Transverse colon (tissue), 4 donors: ENCODE results near the gene SAMM50. TPM values are rescaled to one million over a fixed set of nuclear protein-coding genes. Genes with fewer than 3 reads are reported as not detected.

ENCODE experiments used
- DNase-seq: peaks from one replicate; pipeline ENCODE4 v3.0.0-alpha.2; 2019
- H3K27ac ChIP-seq, 4 donors: fragments of 200-600 bp; sonication (generic); 2 replicates each; pipeline ENCODE4 v1.5.1; 2016 to 2018; ENCODE audit warnings: inconsistent platforms in 4 of 4
- H3K27me3 ChIP-seq: fragments of 200-600 bp; sonication (generic); 2 replicates; pipeline ENCODE4 v1.5.1; 2017; ENCODE audit warnings: inconsistent platforms
- H3K36me3 ChIP-seq, 4 donors: fragments of 200-600 bp; sonication (generic); 2 replicates each; pipeline ENCODE4 v1.5.1; 2017 to 2019; ENCODE audit warnings: inconsistent platforms in 4 of 4
- H3K4me1 ChIP-seq, 4 donors: fragments of 200-600 bp; sonication (generic); 2 replicates each; pipeline ENCODE4 v1.5.1; 2017 to 2020; ENCODE audit warnings: inconsistent platforms in 4 of 4
- H3K4me3 ChIP-seq, 4 donors: fragments of 200-600 bp; sonication (generic); 1 replicate in 1 of 4; 2 replicates in 3 of 4; pipeline versions ENCODE4 v1.5.1 to v1.6.1; 2017 to 2019; ENCODE audit warnings: inconsistent platforms in 4 of 4
- H3K9me3 ChIP-seq, 2 donors: fragments of 200-600 bp; sonication (generic); 2 replicates each; pipeline ENCODE4 v1.5.1; 2017 to 2019; ENCODE audit warnings: inconsistent platforms in 2 of 2
- CTCF ChIP-seq, 5 experiments: fragments of 200-600 bp in 3 of 5; fragments of 450-650 bp in 2 of 5; sonication (generic) in 3 of 5; IDR thresholded peaks; 1 replicate in 2 of 5; 2 replicates in 3 of 5; pipeline ENCODE4 v1.5.1; 2016 to 2017; ENCODE audit warnings: antibody characterized with exemption in 5 of 5, inconsistent platforms in 3 of 5, mild to moderate bottlenecking in 2 of 5, moderate library complexity in 1 of 5
- EP300 ChIP-seq: sonication (generic); formaldehyde crosslinking; IDR thresholded peaks from one replicate; pipeline ENCODE4 v1.6.1; 2017; ENCODE audit warnings: antibody characterized with exemption, low read depth
- POLR2A ChIP-seq: fragments of 450-650 bp; IDR thresholded peaks from one replicate; pipeline ENCODE4 v1.6.1; 2016; ENCODE audit warnings: antibody characterized with exemption, mild to moderate bottlenecking, moderate library complexity
- POLR2AphosphoS5 ChIP-seq, 3 donors: sonication (generic); formaldehyde crosslinking; IDR thresholded peaks; one replicate each; pipeline ENCODE4 v1.6.1; 2016; ENCODE audit warnings: antibody characterized with exemption in 3 of 3
- WGBS, 2 donors: methylation state at CpG; one replicate each; pipeline ENCODE4 v1.1.5; 2018; ENCODE audit warnings: low coverage in 1 of 2; 5-methylcytosine and 5-hydroxymethylcytosine counted together
- in situ Hi-C, 4 donors: fragments of 200-750 bp; cut with MboI; loops; one replicate each; pipeline versions ENCODE4 v1.15.0 to v1.15.1; 2017; ENCODE audit warnings: low sequenced_read_pairs in 3 of 4, low pct_ligation_motif_present in 1 of 4, low pct_unique_long_range_greater_than_20kb in 1 of 4
- intact Hi-C: fragments of 100-400 bp; cut with DNase I; formaldehyde crosslinking; loops from one replicate; pipeline ENCODE4 v1.15.1; 2023; ENCODE audit warnings: low total_unique reads
- total RNA-seq, 4 donors: library from RNA; depleted of rRNA; stranded (reverse); fragments of >200 nt; gene quantifications; one replicate each; pipeline ENCODE4 v1.1.0, GENCODE V29; 2016

Gene SAMM50
- total RNA-seq, 4 donors from 2014 or later: 9.0 to 82.6 (median 33.3) TPM

GRCh38 chr22:43964314-43964857, 9.1 kb downstream of the SAMM50 start:
- in situ Hi-C loops (no loop called here), intact Hi-C loops (no loop called here)
- no peaks in the 10 kb centered on the region for H3K4me1 ChIP-seq
- no peaks in the 10 kb centered on the region for H3K9me3 ChIP-seq
- peaks cover 0 to 54% (median 26%) of the 10 kb centered on the region in 4 donors for H3K36me3 ChIP-seq
- no peak overlapping the region for H3K4me3 ChIP-seq
- no peaks in the 10 kb centered on the region for H3K27me3 ChIP-seq
- 95% methylated on average over 6 to 10 of the region's 10 CpGs for WGBS, 2 donors
- H3K27ac ChIP-seq: no peak overlapping the region
- TF ChIP-seq POLR2AphosphoS5 (IDR thresholded peaks at IDR 0.05) (no peak), CTCF (IDR thresholded peaks at IDR 0.05) (no peak), EP300 (no peak), POLR2A (no peak)
- DNase-seq: no peak

GRCh38 chr22:43967069-43967468, 11.8 kb downstream of the SAMM50 start:
- Histone ChIP-seq H3K4me3 (no peak overlapping the region), H3K27me3 (no peaks in the 10 kb centered on the region), H3K27ac (no peak overlapping the region), H3K9me3 (no peaks in the 10 kb centered on the region), H3K36me3 (peaks cover 0 to 66% (median 27%) of the 10 kb centered on the region in 4 donors), H3K4me1 (no peaks in the 10 kb centered on the region)
- no peak for TF ChIP-seq POLR2AphosphoS5 (IDR thresholded peaks at IDR 0.05)
- no peak for TF ChIP-seq POLR2A
- TF ChIP-seq EP300: no peak
- TF ChIP-seq CTCF (IDR thresholded peaks at IDR 0.05): no peak
- in situ Hi-C loops (no loop called here), intact Hi-C loops (loop anchor here (5.0 kb wide), 1 partner anchor 1080 kb away; no protein-coding TSS in a partner anchor)
- WGBS, 2 donors: 93 to 96% methylated on average over 6 to 7 of the region's 7 CpGs
- no peak for DNase-seq

- peaks cover 0 to 73% (median 32%) of the 10 kb centered on the region in 4 donors for H3K36me3 ChIP-seq
- H3K9me3 ChIP-seq: no peaks in the 10 kb centered on the region
- no peaks in the 10 kb centered on the region for H3K27me3 ChIP-seq
- no peak overlapping the region for H3K4me3 ChIP-seq
- H3K4me1 ChIP-seq: no peaks in the 10 kb centered on the region
- in situ Hi-C loops: no loop called here
- intact Hi-C loops: loop anchor here (5.0 kb wide), 1 partner anchor 1079 kb away; no protein-coding TSS in a partner anchor
- DNase-seq: no peak
- TF ChIP-seq CTCF (IDR thresholded peaks at IDR 0.05) (no peak), POLR2AphosphoS5 (IDR thresholded peaks at IDR 0.05) (no peak), POLR2A (no peak), EP300 (no peak)
- 96 to 97% methylated on average over 4 to 7 of the region's 7 CpGs for WGBS, 2 donors
- no peak overlapping the region for H3K27ac ChIP-seq
Measured at GRCh38 chr22:43968614-43969013, 13.4 kb downstream of the SAMM50 start.

- Histone ChIP-seq H3K27me3 (no peaks in the 10 kb centered on the region), H3K9me3 (no peaks in the 10 kb centered on the region), H3K4me3 (no peak overlapping the region), H3K27ac (no peak overlapping the region), H3K36me3 (peaks cover 0 to 75% (median 32%) of the 10 kb centered on the region in 4 donors), H3K4me1 (no peaks in the 10 kb centered on the region)
- DNase-seq: no peak
- WGBS, 2 donors: 93 to 94% methylated on average over 9 to 19 of the region's 19 CpGs
- in situ Hi-C loops: no loop called here
- TF ChIP-seq POLR2AphosphoS5 (IDR thresholded peaks at IDR 0.05) (no peak), EP300 (no peak), POLR2A (no peak), CTCF (IDR thresholded peaks at IDR 0.05) (no peak)
- intact Hi-C loops: loop anchor here (5.0 kb wide), 1 partner anchor 1078 kb away; no protein-coding TSS in a partner anchor
Measured at GRCh38 chr22:43969021-43969878, 14.0 kb downstream of the SAMM50 start.
